Activated gamma-delta T cell (primary cell): ENCODE results near the gene EEF1A2.

Experiments
- DNase-seq: peaks from one replicate; lab custom pipeline; 2025; lab: John Stamatoyannopoulos, UW

The EEF1A2 gene

GRCh38 chr20:63536997-63537524 lies 38.2 kb upstream of the EEF1A2 start, which contains the start of gene PTK6:
TSS of gene PTK6 (minus strand) at chr20:63537376. CDS start at chr20:63537314, 62 bp downstream.
- no peak for DNase-seq

GRCh38 chr20:63536241-63536977 lies 37.5 kb upstream of the EEF1A2 start:
- no peak for DNase-seq

GRCh38 chr20:63534831-63535651 lies 36.2 kb upstream of the EEF1A2 start:
- DNase-seq: no peak

GRCh38 chr20:63534427-63534830 lies 35.5 kb upstream of the EEF1A2 start:
- no peak for DNase-seq

GRCh38 chr20:63533871-63534393 lies 35.0 kb upstream of the EEF1A2 start:
- DNase-seq: no peak

- DNase-seq: no peak
These were observed 34.5 kb upstream of the EEF1A2 start for GRCh38 chr20:63533388-63533787.

- DNase-seq: no peak
These were observed 33.6 kb upstream of the EEF1A2 start for GRCh38 chr20:63532449-63532971.

- no peak for DNase-seq
These were observed 33.0 kb upstream of the EEF1A2 start for GRCh38 chr20:63531686-63532448.

- DNase-seq: no peak
These were observed 31.9 kb upstream of the EEF1A2 start for GRCh38 chr20:63530788-63531160.

- no peak for DNase-seq
These were observed 31.2 kb upstream of the EEF1A2 start for GRCh38 chr20:63529861-63530787.

- DNase-seq: no peak
These were observed 30.4 kb upstream of the EEF1A2 start for GRCh38 chr20:63529180-63529860.

- DNase-seq: no peak
These were observed 28.3 kb upstream of the EEF1A2 start for GRCh38 chr20:63527184-63527583.

- no peak for DNase-seq
These were observed 27.1 kb upstream of the EEF1A2 start for GRCh38 chr20:63525971-63526370.

- no peak for DNase-seq
These were observed 26.3 kb upstream of the EEF1A2 start for GRCh38 chr20:63525185-63525584.

GRCh38 chr20:63522981-63523611 lies 24.2 kb upstream of the EEF1A2 start:
- DNase-seq: no peak

GRCh38 chr20:63522091-63522868 lies 23.4 kb upstream of the EEF1A2 start:
- no peak for DNase-seq

GRCh38 chr20:63521602-63522001 lies 22.7 kb upstream of the EEF1A2 start:
- DNase-seq: no peak

- DNase-seq: peak; percentile 67
These were observed 22.2 kb upstream of the EEF1A2 start for GRCh38 chr20:63520934-63521601.
